Measurements from ENCODE around the gene KCTD19.

- TF ChIP-seq CTCF (optimal IDR thresholded peaks at IDR 0.05 in 1 of 3, IDR thresholded peaks at IDR 0.05 in 1 of 3, conservative IDR thresholded peaks at IDR 0.05 in 1 of 3; ENCODE audit: extremely low read depth in 1 of 3, insufficient read depth in 2 of 3, low read length in 3 of 3) (no peak), EZH2 (IDR thresholded peaks at IDR 0.05; ENCODE audit: low read length) (no peak)
Observed at GRCh38 chr16:67282447-67282805, 44.1 kb downstream of the KCTD19 start.

All from keratinocyte (primary cell).